HG02938 (cell line): Measurements from ENCODE around the gene WIPF3.

Experiments
- ATAC-seq: cut with Tn5 transposase; IDR thresholded peaks from one replicate; pipeline ENCODE4 v1.9.1; 2021; ENCODE audit warnings: mild to moderate bottlenecking, moderate library complexity; ENCODE audit not compliant: unreplicated experiment

Gene WIPF3

DNA sequence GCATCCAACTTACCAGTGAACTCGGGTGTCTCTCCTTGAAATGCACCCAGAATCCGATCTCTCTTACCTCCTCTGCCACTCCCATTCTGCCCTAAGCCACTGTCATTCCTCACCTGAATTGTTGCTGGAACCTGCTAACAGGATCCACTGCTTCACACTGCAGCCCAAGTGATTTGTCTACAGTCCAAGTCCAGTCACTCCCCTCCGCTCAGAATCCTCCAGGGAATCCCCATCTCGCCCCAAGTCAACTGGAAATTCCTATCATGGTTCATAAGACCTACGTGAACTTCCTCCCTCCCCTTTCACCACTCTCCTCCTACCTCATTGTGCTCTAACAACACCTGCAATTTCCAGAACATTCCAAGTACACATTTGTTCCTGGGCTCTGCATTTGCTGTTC lies 92.0 kb downstream of the WIPF3 start:
- no peak for ATAC-seq

- ATAC-seq: no peak
These were observed 94.4 kb downstream of the WIPF3 start for GRCh38 chr7:29900745-29901144.

DNA sequence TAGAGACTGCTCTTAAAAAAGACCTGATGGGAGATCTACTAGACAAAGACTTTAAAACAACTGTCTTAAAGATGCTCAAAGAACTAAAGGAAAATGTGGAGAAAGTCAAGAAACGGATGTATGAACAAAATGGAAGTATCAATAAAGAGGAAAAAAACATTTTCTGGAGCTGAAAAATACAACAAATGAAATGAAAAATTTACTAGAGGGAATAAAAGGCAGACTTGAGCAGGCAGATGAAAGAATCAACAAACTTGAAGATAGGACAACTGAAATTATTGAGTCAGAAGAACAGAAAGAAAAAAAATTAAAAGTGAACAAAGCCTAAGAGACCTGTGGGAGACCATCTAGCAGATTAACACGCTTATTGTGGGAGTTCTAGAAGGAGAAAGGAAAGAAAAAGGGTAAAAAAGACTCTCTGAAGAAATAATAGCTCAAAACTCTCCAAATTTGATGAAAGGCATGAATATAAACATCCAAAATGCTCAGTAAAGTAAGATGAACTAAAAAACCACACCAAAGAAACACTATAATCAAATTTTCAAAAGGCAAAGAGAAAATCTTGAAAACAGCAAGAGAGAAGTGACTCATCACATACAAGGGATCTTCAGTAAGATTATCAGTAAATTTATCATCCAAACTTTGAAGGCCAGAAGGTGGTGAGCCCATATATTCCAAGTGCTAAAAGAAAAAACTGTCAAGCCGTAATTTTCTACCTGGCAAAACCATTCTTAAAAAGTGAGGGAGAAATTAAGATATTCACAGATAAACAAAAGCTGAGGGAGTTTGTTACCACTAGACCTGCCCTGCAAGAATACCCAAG lies 100.1 kb downstream of the WIPF3 start:
- no peak for ATAC-seq

DNA sequence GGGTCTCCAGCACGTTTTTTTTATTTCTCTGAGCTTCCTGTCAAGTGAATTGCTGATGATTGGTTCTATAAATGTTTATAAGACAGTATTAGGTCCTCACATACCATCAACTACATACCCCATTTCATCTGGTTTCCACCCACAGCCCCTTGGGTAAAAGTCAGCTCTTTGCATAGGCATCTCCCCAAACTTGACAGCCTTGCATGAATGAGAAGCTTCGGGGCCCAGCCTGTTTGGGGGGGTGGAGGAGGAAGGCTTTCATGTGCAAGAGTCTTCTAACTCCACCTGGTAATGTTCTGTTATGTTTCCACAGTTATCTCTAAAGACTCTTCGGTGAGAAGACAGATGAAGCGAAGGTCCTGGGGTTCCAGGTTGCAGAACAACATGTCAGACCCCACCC lies 107.9 kb downstream of the WIPF3 start:
- ATAC-seq: no peak

GRCh38 chr7:29915481-29916215 lies 109.3 kb downstream of the WIPF3 start:
- no peak for ATAC-seq

GRCh38 chr7:29917641-29918040 lies 111.3 kb downstream of the WIPF3 start:
- ATAC-seq: no peak

DNA sequence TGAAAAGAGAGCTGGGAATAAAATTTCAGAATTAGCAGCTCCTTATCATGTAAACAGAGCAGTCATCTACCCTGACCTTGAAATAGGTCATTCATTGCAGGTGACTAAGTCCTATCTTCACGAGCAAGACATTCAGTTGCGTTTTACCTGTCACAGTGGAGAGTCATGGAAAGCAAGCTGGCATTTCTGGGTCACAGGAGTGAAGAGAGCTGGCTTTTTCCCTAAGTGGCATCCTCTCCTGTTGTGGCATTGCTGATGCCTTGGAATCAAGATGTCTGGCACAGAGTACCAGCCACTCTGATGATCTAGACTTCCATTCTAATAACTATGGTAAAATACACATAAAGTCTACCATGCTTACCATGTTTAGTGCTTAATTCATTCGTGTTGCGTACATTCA lies 112.5 kb downstream of the WIPF3 start:
- no peak for ATAC-seq

GRCh38 chr7:29919790-29920189 lies 113.5 kb downstream of the WIPF3 start:
- no peak for ATAC-seq

DNA sequence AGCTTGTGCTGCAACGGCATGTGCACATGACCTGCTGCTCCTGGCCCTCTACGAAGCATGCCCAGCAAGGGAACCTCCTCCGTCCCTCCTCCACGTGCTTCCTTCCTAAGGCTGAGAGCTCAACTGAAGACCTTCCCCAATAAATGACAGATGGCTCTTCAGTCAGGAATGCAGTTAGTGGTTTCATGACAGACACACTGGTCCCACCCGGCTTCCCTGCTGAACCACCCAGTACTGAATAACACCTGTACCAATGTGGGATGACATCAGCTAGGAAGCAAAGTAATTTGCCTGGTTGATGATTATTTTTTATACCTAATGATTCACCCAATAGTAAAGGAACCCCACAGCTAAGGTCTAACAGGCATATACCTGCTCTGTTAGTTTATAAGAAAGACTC lies 114.2 kb downstream of the WIPF3 start:
- no peak for ATAC-seq

- ATAC-seq: peak; percentile 95
These were observed 115.2 kb downstream of the WIPF3 start for GRCh38 chr7:29921404-29922010.

GRCh38 chr7:29922921-29923700 lies 116.8 kb downstream of the WIPF3 start:
- ATAC-seq: no peak

GRCh38 chr7:29924006-29924405 lies 117.7 kb downstream of the WIPF3 start:
- ATAC-seq: no peak

- no peak for ATAC-seq
These were observed 118.4 kb downstream of the WIPF3 start for GRCh38 chr7:29924684-29925083.

GRCh38 chr7:29926216-29926615 lies 119.9 kb downstream of the WIPF3 start:
- ATAC-seq: no peak

DNA sequence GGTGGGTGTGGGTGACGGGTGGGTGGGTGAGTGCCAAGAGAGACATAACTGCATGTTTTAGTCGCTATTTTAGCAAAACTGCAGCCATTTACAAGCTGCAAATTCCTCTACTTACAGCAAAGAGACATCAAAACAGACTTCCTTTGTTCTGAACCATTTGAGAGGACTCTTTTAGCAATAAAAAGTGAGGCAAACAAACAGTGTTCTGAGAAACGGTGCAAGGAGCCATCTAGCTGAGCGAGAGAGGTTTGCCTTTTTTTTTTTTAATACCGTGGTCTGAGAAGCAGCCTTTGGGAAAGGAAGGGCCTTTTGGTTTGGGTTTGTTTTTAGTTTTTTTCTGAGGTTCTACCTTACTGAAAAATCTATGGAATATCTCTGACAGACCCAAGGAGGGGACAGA lies 120.4 kb downstream of the WIPF3 start:
- no peak for ATAC-seq

DNA sequence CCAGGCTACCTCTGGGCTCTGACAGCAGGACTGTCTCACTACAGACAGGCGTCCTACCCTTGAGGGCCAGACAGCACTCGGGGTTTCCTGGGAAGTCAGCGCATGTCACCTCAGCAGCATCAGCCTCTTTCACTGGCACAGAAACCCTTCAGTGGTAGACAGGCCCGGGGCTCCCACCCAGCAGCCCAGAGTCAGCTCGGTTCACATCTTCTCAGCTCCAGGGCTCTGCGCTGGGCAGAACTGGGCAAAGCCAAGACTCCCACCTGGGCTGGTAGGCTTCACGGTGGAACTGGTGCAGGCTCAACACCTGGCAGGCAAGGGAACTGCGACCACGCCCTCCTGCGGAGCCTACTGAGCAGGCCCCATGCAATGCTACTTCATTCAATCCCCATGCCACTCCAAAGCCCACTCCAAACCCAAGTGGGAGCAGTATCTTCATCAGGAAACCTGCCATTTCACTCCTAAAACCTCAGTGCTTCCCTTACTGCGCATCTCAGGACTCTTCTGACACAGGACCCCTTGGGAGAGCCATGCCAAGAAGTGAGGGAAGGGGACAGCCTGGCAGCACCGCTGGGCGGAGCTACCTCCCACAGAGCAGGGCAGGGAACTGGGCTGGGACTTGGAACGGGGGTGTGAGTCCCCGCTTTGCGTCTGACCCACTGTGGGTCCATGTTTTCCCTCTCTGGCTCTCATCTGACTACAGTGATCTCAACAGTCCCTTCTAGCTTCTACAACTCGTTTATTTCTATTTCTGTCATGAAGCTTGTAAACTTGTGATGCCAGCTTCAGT lies 122.9 kb downstream of the WIPF3 start:
- no peak for ATAC-seq

DNA sequence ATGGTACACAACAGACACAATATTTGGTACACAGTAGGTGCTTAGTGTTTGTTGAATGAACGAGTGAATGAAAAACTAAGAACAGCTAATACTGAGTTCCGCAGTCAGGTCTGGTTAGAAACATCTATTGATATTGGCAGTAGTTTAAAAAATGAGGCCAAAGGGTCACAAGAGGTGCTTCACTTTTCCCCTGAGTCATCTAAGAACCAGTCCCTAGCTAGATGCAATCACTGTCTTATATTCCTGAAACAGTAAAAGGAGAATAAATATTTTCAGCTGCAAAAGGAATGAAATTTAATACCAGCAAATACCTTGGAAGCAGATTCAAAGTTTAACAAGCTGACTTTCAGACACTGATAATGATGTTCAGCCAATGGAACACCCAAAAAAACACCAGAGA lies 128.8 kb downstream of the WIPF3 start:
- ATAC-seq: no peak

- no peak for ATAC-seq
These were observed 130.8 kb downstream of the WIPF3 start for GRCh38 chr7:29937132-29937531.

- no peak for ATAC-seq
These were observed 133.9 kb downstream of the WIPF3 start for GRCh38 chr7:29940199-29940598.

DNA sequence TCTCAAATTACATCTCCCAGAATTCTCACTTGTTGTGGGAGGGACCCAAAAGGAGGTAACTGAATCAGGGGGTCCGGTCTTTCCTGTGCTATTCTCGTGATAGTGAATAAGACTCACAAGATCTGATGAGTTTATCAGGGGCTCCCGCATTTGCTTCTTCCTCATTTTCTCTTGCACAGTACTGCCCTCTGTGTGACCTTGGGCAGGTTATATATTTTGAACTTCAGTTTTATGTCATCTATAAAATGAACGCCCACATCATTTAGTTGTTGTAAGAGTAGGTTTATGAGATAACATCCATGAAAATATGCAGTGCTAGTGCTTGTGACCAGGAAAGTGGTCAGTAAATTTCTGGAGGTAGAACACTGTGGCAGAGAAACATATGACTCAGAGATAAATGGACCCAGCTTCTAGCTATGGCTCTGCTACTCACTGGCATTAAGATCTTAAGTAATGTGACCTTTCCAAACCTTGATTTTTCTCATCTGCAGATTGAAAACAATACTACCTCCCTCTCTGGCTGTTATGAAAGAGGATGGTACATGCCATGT lies 139.0 kb downstream of the WIPF3 start:
- ATAC-seq: no peak
